Measurements from ENCODE around the gene PHACTR3.
"Not testable (repeated sequence)": the region's sequence is repeated elsewhere in the genome, so short reads cannot be mapped to it uniquely, and the experiment has no call there.

PHACTR3 gene

GRCh38 chr20:59837623-59838394, 233.5 kb downstream of the PHACTR3 start:
- TF ChIP-seq, protein P1, sequence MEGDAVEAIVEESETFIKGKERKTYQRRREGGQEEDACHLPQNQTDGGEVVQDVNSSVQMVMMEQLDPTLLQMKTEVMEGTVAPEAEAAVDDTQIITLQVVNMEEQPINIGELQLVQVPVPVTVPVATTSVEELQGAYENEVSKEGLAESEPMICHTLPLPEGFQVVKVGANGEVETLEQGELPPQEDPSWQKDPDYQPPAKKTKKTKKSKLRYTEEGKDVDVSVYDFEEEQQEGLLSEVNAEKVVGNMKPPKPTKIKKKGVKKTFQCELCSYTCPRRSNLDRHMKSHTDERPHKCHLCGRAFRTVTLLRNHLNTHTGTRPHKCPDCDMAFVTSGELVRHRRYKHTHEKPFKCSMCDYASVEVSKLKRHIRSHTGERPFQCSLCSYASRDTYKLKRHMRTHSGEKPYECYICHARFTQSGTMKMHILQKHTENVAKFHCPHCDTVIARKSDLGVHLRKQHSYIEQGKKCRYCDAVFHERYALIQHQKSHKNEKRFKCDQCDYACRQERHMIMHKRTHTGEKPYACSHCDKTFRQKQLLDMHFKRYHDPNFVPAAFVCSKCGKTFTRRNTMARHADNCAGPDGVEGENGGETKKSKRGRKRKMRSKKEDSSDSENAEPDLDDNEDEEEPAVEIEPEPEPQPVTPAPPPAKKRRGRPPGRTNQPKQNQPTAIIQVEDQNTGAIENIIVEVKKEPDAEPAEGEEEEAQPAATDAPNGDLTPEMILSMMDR (IDR thresholded peaks at IDR 0.05; ENCODE audit: insufficient read depth, low read depth, low read length, missing control alignments) = no peak
- H3K4me3 ChIP-seq (ENCODE audit: low read length) = peak overlapping the region; percentile 85
- DNase-seq (ENCODE audit: low read depth) = peak; percentile 42

DNA sequence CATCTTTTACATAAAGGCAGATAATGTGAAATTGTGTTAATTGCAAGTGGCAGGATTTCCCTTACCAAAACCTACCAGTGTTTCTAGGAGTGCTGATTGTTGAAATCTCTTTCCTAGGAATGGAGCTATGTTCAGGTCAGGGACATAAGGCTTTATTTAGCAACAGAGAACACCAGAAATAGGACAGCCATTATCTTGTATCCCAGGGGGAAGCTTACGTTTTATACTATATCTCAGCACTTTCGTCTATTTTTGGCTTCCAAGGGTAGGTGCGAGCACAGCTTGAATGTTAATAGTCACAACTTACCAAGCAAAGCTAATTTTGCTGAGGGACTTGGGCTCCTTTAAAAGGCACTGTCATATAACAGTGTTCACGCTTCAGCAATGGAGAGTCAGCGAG, 235.1 kb downstream of the PHACTR3 start:
- TF ChIP-seq, protein P1 (IDR thresholded peaks at IDR 0.05; ENCODE audit: insufficient read depth, low read depth, low read length, missing control alignments) = no peak
- H3K4me3 ChIP-seq (ENCODE audit: low read length) = peak overlapping the region; percentile 85
- no peak for DNase-seq (ENCODE audit: low read depth)

DNA sequence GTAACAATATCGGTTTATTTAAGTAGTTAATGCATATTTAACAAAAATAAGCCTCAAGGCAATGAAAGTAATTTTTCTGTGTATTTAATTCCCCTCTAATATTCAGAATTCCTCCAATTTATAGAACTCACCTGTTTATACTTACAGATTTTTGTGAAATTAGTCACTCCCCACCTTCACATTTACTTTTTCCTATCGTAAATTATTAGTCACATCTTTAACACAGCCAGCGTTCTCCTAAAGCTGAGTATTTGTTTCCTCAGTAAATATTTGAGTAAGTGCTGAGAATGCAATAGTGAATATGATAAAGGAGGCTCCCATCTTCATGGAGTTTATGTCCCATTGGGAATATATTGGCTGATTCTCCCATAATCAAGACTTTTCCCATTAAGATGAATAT, 241.1 kb downstream of the PHACTR3 start:
- DNase-seq (ENCODE audit: low read depth) = peak; percentile 49
- no peak overlapping the region for H3K4me3 ChIP-seq (ENCODE audit: low read length)
- TF ChIP-seq, protein P1 (IDR thresholded peaks at IDR 0.05; ENCODE audit: insufficient read depth, low read depth, low read length, missing control alignments) = no peak

- TF ChIP-seq, protein P1 (IDR thresholded peaks at IDR 0.05; ENCODE audit: insufficient read depth, low read depth, low read length, missing control alignments) = no peak
- no peak overlapping the region for H3K4me3 ChIP-seq (ENCODE audit: low read length)
- DNase-seq (ENCODE audit: low read depth) = no peak
Observed at GRCh38 chr20:59848182-59848581, 243.8 kb downstream of the PHACTR3 start.

GRCh38 chr20:59850018-59850641, 245.8 kb downstream of the PHACTR3 start:
- DNase-seq (ENCODE audit: low read depth) = peak; percentile 67
- TF ChIP-seq, protein P1 (IDR thresholded peaks at IDR 0.05; ENCODE audit: insufficient read depth, low read depth, low read length, missing control alignments) = peak; percentile 68
- H3K4me3 ChIP-seq (ENCODE audit: low read length) = no peak overlapping the region

GRCh38 chr20:59856526-59856925, 252.2 kb downstream of the PHACTR3 start:
- not testable (repeated sequence) for H3K4me3 ChIP-seq (ENCODE audit: low read length); DNase-seq (ENCODE audit: low read depth)

DNA sequence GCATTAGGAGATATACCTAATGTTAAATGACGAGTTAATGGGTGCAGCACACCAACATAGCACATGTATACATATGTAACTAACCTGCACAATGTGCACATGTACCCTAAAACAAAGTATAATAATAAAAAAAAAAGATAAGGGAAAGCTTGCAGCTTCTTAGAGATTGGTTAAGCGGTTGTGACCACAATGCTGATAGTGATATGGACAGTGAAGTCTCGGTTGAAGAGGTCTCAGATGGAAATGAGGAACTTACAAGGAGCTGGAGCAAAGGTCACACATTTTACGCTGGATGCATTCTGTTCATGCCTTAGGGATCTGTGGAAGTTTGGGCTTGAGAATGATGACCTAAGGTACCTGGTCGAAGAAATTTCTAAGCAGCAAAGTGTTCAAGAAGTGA, 252.6 kb downstream of the PHACTR3 start:
- not testable (repeated sequence) for DNase-seq (ENCODE audit: low read depth); H3K4me3 ChIP-seq (ENCODE audit: low read length)

- H3K4me3 ChIP-seq (ENCODE audit: low read length) = no peak overlapping the region
- TF ChIP-seq, protein P1 (IDR thresholded peaks at IDR 0.05; ENCODE audit: insufficient read depth, low read depth, low read length, missing control alignments) = no peak
- DNase-seq (ENCODE audit: low read depth) = no peak
Observed at GRCh38 chr20:59857966-59858365, 253.6 kb downstream of the PHACTR3 start.

Data from epithelial cell of esophagus (primary cell).